Activated CD8-positive, alpha-beta memory T cell treated with anti-CD3 and anti-CD28 coated beads, Interleukin-2, amount 50 U/mL, for 24 hours (primary cell): ENCODE results near the gene DNAJB12.
"Not testable (repeated sequence)": the region's sequence is repeated elsewhere in the genome, so short reads cannot be mapped to it uniquely, and the experiment has no call there.

Experiments used
- DNase-seq: peaks from one replicate; pipeline ENCODE4 v3.0.0-alpha.2; 2020; ENCODE audit errors: extremely low read depth

Gene DNAJB12

GRCh38 chr10:72316386-72316700, 38.4 kb downstream of the DNAJB12 start:
- no peak for DNase-seq

GRCh38 chr10:72315611-72316385, 38.9 kb downstream of the DNAJB12 start:
- DNase-seq: no peak

- no peak for DNase-seq
Measured at GRCh38 chr10:72315054-72315453, 39.7 kb downstream of the DNAJB12 start.

DNA sequence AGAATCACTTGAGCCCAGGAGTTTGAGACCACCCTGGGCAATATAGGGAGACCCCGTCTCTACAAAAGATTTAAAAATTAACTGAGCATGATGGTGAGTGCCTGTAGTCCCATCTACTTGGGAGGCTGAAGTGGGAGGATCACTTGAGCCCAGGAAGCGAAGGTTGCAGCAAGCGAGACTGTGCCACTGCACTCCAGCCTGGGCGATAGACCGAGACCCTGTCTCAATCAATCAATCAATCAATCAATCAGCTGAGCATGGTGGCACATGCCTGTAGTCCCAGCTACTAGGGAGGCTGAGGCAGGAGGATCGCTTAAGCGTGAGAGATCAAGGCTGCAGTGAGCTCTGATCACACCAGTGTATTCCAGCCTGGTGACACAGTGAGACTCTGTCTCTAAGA, 40.5 kb downstream of the DNAJB12 start:
- no peak for DNase-seq

GRCh38 chr10:72312865-72313391, 41.8 kb downstream of the DNAJB12 start:
- no peak for DNase-seq

DNA sequence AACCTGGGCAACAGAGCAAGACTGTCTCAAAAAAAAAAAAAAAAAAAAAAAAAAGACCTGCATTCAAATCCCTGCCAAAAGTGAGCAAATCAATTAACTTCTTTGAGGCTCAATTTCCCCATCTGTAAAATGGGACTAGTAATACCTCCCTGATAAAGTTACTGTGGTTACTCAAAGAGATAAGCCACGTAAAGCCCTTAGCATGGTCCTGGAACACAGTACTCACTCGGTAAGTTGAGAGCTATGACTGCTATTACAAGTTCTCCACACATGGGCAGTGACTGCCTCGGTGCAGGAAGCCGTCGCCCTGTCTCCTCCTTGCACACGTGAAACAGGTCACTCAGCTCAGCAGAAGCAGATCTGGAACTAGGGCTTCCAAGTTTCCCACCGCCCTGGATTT, 43.1 kb downstream of the DNAJB12 start:
- DNase-seq: no peak

- DNase-seq: no peak
Measured at GRCh38 chr10:72310636-72311035, 44.1 kb downstream of the DNAJB12 start.

DNA sequence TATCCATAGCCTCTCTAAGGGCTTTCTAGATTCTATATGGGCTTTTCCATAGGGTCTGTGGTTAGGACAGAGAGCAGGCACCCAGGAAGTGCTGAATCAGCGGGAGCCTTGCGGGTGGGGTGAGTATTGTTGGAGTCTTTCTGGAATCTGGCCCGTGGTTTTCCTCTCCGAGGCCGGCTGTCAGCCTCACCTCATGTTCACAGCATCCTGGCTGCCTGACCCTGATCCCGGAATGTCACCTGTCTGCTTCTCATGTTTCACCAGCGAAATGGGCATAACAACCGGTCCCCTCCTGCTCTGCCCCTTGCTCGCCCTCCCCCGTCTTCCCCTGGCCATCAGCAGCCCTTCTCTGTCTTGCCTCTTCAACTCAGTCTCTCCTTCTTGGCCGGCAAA, 44.5 kb downstream of the DNAJB12 start:
- no peak for DNase-seq

GRCh38 chr10:72309290-72310240, 45.2 kb downstream of the DNAJB12 start:
- DNase-seq: no peak

DNA sequence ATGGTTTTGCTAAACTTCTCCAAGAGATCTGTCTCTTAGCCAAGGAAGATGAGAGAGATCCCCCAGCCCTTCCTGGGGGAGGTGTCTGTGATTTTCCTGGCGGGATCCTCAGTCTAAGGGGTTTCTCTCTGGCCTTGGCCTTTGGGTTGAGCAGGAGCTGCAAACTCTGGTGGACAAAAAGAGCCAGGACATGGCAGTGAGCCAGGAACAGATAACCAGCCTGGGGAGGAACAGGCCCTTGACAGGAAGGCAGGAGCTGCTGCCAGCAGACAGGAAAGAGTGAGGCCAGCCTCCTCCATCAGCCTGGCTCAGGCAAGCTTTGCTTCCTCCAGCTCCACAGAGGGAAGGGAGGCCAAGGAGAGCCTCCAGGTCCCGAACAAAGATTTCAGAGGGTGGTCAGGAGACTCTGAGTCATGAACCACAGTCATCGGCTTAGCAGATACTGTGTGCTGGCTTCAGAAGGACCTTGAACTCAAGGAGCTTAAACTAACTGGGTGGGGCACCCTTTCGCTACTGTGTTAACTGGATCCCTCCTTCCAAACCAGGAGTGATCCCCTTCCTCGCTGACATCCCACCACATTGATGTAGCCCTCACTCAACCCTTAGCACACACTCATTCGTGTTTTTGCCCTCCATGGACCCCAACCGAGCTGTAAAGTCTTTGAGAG, 46.3 kb downstream of the DNAJB12 start:
- DNase-seq: no peak

DNA sequence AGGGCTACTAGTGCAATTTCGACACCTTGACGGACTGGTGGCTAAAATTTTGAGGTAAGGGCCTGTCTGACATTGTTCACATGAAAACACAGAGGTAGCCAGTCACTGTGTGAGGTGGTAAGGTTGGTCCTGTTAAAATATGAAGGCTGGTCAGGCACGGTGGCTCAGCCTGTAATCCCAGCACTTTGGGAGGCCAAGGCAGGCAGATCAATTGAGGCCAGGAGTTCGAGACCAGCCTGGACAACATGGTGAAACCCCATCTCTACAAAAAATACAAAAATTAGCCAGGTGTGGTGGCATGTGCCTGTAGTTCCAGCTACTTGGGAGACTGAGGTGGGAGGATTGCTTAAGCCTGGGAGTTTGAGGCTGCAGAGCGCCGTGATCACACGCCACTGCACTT, 47.0 kb downstream of the DNAJB12 start:
- not testable (repeated sequence) for DNase-seq

- DNase-seq: no peak
Measured at GRCh38 chr10:72306215-72306760, 48.4 kb downstream of the DNAJB12 start.

GRCh38 chr10:72303424-72304128, 51.1 kb downstream of the DNAJB12 start:
- no peak for DNase-seq

DNA sequence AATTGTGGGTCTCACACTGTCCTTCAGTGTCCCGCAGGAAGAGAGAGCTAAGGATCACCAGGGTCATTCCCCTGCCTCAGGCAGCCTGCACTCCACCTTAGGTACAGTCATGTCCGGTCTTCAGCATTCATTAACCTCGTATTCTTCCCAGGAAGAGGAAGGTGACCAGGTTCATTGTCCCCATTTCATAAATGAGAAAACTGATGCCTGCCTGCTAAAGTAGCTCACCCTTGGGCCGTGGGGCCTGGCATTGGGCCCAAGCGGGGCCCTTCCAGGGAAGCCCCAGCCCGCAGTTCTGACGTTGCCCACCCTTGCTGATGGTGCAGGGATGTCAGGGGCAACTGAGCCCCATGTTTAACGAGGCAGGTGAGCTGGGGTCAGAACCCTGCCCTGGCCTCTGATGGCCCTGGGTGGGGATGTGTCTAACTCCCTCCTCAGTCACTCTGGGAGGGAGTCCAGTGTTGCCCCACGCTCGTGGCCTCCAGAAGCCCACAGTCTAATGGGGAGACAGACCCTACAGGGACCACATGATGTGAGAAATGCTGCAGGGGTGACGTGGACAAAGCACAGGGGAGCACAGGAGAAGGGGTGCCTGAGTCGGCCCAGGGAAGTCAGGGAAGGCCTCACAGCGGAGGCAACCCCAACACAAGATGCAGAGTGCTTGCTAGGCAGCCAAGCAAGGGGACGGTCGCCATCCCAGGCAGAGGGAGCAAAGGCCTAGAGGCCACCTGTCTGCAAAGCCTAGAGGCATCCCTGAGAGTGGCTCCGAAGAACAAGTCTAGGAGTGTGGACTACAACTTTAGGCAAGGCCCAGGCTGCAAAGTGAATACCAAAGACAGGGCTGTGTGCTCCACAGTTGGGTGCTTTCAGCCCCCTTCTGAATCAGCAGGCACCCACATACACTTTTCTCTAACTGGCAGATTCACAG, 55.9 kb downstream of the DNAJB12 start:
- no peak for DNase-seq

GRCh38 chr10:72297805-72298591, 56.7 kb downstream of the DNAJB12 start:
- peak; percentile 84 for DNase-seq

GRCh38 chr10:72297281-72297804, 57.4 kb downstream of the DNAJB12 start:
- DNase-seq: peak; percentile 92

GRCh38 chr10:72296829-72297280, 57.9 kb downstream of the DNAJB12 start:
- not testable (repeated sequence) for DNase-seq

DNA sequence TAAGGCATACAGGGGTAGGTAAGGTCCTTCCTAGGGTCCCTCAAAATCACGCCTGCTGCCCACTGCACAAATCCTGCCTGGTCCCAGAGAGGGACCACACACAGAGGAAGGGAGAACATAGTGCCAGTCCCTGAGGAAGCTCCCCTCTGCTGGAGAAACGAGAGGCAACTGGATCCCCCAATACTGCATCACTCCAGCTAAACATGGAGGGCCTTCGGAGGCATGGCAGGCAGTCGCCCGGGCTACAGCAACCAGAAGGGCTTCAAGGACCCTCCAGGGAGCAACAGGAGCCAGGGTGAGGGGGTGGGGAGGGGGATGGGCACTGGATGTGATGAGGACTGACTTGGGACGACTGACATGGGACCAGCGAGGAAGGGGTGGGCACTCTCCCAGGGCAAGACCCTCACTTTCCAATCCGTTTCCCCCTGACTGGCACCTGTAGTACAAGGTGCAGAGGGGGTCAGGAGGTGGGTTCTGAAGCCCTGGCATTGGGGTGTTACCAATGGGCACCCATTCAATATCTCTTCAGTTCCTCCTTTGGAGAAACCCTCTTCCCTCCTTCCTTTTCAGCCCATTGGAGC, 59.3 kb downstream of the DNAJB12 start:
- DNase-seq: no peak
